ENCODE results near the gene DDOST.
"Not testable (repeated sequence)": the region's sequence is repeated elsewhere in the genome, so short reads cannot be mapped to it uniquely, and the experiment has no call there.

DDOST gene

DNA sequence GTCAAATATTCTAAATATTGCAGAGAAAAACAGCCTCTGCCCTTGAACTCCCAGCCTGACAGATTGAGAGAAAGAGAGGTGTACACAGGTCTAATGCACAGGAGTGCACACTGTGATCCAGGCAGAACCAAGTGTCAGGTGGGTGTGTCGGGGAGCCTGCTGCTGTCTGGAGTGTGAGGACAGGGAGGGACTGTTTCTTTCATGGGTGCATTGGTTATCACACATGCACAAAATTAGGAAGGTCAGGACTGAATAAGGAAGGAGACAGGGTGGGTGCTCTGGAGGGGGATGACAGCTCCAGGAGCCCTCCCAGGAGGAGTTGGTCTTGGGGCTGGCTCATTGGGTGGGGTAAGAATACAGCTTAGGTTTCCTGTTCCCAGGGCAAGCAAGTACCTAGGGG is 41.2 kb downstream of the DDOST start:
- no peak for DNase-seq

DNA sequence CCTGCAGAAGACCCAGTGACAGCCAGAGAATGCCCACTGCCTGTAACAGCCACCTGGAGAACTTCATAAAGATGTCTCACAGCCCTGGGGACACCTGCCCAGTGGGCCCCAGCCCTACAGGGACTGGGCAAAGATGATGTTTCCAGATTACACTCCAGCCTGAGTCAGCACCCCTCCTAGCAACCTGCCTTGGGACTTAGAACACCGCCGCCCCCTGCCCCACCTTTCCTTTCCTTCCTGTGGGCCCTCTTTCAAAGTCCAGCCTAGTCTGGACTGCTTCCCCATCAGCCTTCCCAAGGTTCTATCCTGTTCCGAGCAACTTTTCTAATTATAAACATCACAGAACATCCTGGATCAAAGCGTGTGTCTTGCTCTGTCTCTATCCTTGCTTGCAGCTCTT is 42.6 kb downstream of the DDOST start:
- no peak for DNase-seq

DNA sequence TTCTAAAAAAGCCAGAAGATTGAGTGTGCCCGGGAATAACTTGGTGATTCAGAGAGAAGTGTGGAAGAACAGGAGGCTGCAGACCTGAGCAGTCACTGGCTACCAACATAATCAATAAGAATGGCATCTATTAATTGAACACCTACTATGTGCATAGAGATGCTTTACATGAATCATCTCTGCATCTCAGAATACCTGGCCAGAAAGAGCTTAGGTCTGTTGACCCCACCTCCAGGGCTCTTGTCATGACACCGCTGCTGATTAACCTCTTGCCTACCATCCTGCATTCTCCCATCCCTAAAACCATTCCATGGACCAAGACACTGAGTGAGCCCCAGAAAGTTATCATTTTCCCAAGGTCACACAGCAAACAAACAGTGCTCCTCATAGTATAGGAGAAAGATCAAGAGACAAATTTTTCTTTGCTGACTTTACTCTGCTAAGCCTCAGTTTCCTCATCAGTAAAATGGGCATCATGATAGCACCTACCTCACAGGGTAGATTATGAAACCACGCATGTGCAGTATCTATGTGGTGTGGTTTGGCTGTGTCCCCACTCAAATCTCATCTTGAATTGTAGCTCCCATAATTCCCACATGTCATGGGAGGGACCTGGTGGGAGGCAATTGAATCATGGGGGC is 44.2 kb downstream of the DDOST start:
- DNase-seq = no peak

DNA sequence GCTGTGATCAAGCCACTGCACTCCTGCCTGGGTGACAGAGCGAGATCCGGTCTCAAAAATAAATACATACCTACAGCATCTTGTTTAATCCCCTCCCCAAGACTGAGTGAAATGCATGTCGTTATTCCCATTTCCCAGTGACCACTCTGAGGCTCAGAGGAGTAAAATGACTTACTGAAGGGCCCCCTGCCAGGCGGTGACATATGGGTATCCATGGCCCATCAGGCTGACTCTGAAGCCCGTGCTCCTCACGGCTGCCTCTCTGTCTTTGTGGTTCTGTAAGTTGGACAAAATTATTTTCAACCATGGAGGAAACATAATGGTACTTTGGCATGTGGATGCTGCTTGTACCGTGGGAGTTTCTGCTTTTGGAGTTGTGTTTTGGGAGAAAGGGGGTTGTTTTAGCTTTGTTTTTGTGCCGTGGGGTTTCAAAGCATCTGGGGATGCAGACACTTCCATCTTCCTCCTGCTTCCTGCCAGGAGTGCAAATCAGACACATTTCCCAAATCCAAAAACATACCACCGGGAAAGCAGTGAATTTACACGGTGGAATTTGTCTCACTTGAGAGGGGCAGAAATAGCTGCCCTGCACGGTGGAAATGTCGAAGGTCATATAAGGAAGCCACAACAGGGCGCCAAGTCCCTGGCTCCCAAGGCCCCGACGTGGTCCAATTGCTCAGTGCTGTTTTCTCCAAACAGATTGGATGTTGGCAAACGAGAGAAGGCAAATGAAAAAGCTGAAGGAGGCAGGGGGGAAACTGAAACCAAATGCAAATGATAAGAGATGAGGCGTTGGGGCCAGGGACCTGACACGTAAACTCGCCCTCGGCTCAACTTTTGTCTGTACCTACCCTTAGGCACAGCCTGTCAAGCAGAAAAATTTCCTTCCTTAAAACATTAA is 45.0 kb downstream of the DDOST start:
- DNase-seq = no peak

DNA sequence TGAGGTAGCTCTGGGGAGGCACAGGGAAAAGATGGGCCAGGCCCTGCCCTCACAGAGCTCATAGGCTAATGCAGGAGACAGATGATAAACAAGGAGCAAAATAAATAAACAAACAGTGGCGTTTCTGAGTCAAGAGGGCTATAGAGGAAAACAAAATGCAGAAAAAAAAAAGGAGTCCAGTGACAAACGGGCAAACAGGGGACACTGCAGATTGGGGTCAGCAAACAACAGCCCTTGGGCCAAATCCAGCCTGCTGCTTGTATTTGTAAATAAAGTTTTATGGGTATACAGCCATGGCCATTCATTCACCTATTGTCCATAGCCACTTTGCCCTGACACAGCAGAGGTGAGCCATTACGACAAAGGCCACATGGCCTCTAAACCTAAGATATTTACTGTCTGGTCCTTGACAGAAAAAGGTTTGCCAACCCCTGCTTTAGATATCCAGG is 47.0 kb downstream of the DDOST start:
- no peak for DNase-seq

DNA sequence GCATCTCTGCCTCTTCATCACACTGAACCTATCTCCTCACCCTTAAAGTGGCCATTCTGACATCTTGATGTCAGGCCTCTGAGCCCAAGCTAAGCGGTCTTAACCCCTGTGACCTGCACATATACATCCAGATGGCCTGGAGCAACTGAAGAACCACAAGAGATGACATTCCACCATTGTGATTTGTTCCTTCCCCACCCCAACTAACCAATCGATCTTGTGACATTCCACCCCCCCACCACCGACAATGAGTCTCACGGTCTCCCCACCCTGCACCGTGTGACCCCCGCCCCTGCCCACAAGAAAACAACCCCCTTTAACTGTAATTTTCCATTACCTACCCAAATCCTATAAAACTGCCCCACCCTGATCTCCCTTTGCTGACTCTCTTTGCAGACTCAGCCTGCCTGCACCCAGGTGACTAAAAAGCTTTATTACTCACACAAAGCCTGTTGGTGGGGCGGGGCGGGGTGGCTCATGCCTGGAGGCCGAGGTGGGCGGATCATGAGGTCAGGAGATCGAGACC is 48.9 kb downstream of the DDOST start:
- no peak for DNase-seq

DNA sequence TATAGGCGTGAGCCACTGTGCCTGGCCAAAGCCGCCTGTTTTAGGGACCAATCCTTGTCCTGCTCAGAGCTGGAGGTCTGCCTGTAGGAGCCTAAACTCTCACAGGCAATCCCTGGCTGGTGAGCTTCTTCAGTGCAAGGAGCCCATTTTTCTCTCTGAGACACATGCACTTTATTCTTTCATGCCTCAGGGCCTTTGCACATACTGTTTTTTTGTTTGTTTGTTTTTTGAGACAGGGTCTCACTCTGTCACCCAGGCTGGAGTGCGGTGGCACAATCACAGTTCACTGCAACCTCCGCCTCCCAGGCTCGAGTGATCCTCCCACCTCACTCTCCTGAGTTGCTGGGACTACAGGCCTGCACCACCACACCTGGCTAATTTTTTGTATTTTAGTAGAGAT is 49.5 kb downstream of the DDOST start:
- no peak for DNase-seq

DNA sequence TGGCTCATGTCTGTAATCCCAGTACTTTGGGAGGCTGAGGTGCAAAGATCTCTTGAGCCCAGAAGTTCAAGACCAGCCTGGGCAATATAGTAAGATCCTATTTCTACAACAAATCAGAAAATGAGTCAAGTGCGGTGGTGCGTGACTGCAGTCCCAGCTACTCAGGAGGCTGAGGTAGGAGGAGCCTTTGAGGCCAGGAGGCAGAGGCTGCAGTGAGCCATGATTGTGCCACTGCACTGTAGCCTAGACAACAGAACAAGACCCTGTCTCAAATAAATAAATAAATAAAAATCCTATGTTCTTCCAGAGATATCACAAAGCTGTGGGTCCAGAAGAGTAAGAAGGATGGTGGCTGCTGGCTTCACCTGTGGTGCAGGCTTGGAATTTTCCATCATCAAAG is 50.2 kb downstream of the DDOST start:
- DNase-seq = no peak

DNA sequence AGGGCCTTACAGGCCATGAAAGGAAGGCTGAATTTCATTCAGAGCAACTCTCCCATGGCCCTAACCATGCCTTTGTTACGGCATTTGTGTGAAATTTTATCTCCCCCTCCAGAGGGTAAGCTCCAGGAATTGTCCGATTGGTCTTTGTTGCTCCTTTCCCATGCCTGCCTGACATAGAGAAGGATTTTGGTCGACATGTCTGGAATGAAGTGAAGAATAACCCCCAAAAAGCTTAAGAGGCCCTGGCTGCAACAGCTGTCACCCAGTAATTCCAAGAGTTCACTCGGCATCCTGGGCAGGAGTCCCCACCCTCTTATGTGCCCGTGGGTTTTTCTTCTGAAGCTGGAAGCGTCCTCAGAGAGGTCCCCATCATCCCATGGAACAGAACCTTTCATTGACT is 51.6 kb downstream of the DDOST start:
- no peak for DNase-seq

DNA sequence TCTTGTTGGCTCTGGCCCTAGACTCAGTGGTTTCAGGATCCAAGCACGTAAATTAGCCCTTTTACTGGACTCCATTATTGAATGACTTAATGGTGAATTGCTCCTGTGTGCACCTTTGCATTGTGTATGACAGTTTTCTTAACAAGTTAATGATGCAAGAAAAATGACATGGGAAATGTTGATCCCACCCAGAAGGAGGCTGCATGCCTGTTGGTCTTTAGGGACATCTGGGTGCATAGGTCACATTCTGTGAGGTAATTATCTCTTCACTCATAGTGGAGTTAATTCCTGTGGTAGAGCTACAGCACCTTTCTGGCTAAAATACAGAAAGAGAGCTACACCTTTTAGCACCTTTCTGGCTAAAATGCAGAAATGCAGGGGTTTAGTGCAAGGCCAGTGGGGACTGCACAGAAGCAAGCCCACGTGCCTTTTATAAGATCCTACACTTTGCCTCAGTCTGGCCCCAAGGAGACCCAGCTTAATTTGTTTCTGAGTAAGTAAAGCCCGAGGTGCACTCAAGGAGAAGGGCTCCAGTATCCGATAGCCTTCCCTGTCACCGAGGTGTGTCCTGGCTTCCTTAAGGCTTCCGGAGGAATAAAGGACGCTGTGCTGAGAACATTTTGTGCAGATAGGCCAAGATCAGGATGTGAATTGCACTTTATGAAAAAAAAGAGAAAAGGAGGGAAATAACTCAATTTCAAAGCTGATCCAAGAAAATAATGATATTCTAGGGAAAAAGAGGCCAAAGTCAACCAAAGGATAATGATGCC is 54.2 kb downstream of the DDOST start:
- DNase-seq = not testable (repeated sequence)

DNA sequence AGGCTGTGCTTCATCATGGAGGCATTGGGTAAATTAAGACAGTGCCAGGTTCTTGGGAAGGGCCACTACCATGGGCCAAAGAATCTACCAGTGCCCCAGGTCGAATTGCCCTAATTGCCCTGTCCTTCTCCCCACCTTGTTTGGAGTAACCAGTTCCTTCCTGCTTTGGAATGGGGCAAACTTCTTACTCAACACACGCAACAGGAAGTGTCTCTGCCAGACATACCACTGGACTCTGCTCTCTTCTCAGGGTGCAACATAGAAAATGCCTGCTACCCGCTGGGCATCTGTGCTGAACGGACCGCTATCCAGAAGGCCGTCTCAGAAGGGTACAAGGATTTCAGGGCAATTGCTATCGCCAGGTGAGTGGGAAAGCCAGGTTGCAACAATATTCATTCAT is 56.5 kb downstream of the DDOST start:
- DNase-seq = no peak

DNA sequence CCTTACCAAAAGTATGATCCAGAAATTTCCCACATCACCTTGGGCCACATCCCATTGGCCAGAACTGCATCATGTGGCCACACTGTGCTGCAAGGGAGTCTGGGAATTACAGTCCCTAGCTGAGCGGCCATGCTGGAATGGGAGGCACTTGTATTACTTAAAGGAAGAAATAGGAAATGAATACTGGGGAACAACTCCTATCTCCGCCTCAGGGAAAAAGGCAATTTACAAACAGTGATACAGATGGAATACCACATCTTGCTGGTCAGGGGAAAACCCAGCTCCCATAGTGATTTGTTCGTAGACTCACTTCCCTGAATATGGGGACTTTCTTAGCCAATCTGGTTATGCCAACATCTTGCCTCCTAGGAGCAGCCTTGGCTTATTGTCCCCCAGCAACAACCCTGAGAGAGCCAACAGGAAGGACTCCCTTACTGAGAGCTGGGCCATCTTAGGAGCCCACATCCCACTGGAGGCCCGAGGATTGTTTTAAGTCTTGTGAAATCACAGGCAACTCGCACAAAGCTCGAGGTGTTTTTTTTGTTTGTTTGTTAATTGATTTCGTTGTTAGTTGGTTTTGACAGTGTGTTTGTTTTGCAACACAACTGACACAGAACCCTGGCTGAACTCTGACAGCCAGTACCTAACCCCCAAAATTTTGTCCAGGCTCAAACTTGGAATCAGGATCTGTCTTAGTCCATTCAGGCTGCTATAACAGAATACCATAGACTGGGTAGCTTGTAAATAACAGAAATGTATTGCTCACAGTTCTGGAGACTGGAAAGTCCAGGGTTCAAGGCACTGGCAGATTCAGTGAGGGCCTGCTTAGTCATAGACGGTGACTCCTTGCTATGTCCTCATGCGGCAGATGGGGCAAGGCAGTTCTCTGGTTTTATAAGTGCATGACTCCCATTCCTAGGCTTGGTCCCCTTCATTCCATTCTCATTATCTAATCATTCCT is 57.4 kb downstream of the DDOST start:
- DNase-seq = peak; percentile 43

DNA sequence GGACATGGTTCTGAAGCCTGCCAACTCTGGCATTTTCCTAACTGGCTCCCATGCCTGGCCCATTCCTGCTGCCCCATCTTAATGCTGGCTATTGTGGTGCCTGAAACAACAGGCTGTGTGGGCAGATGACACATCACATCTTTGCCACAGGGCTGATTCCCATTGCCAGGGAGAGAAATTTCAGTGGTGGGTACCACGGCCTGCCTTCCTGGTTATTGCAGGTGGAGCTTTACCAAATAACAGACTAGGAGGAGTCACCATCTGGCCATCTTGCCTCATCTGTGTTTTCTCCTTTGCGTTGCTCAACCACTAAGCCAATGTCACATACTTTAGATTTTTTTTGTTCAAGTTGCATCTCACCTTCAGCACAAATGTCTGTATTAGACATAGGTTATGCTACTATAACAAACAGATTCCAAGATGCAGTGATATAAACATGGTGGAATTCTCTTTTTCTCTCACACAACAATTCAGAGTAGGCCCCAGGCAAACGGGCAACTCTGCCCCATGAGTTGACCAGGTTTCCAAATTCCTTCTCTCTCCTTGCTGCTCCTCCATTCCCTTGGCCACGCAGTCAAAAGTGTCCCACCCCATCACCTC is 58.2 kb downstream of the DDOST start:
- no peak for DNase-seq

All from CD4-positive, alpha-beta T cell treated with Interleukin-15 for 1 hour (primary cell).